ENCODE measurements around the gene TNFSF15.
"Not testable (repeated sequence)": the region's sequence is repeated elsewhere in the genome, so short reads cannot be mapped to it uniquely, and the experiment has no call there.

TNFSF15 gene

DNA sequence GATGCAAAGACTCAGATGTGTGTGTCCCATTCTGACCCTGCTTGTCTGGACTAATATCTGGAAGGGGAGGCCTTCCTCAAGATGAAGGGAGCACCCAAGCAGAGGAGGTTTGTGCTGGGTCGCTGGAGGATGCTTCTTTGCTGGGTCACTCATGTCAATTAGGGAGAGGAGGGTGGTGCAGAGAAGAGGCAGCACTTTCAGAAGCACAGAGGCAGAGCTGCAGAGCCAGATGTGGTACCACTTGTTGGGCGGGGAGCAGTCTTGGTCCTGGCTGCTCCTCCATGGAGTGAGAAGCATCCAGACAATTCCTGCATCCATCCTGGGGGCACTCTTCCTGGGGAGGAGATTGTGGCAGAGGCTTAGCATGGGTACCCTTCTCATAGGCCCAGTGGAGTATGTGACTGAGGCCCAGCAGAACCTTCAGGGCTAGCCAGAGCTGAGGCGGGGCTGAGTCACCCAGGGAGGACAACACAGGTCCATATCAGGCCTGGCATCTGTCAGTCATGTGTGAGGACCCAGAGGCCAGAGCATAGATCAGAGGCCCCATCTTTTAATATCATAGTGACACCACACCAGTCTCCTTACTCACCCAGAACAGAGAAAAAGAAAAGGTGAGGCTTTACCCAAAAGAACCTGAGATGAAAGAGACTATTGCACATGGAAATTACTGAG, 59.8 kb downstream of the TNFSF15 start:
- no peak for FAIRE-seq

GRCh38 chr9:114745108-114745848, 60.6 kb downstream of the TNFSF15 start:
- no peak for FAIRE-seq

DNA sequence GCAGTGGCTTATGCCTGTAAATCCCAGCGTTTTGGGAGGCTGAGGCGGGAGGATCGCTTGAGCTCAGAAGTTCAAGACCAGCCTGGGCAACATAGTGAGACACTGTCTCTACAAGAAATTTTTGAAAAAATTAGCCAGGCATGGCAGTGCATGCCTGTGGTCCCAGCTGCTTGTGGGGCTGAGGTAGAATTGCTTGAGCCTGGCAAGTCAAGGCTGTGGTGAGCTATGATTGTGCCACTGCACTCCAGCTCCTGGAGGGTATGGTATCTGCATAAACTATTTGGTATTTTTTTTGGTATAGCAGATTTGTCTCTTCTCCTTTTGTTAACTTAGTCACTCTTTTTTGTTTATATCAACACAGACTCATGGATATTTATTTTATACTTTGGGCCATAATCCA, 62.4 kb downstream of the TNFSF15 start:
- FAIRE-seq = no peak

- no peak for FAIRE-seq
Measured at GRCh38 chr9:114742947-114743346, 62.9 kb downstream of the TNFSF15 start.

DNA sequence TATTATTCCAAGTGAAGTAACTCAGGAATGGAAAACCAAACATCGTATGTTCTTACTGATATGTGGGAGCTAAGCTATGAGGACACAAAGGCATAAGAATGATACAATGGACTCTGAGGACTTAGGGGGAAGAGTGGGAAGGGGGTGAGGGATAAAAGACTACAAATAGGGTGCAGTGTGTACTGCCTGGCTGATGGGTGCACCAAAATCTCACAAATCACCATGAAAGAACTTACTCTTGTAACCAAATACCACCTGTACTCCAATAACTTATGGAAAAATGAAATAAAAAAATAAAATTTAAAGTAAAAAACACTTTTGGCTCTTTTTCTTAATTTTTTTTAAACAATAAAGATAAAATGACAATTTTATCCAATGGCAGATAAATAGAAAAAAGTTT, 64.3 kb downstream of the TNFSF15 start:
- not testable (repeated sequence) for FAIRE-seq

DNA sequence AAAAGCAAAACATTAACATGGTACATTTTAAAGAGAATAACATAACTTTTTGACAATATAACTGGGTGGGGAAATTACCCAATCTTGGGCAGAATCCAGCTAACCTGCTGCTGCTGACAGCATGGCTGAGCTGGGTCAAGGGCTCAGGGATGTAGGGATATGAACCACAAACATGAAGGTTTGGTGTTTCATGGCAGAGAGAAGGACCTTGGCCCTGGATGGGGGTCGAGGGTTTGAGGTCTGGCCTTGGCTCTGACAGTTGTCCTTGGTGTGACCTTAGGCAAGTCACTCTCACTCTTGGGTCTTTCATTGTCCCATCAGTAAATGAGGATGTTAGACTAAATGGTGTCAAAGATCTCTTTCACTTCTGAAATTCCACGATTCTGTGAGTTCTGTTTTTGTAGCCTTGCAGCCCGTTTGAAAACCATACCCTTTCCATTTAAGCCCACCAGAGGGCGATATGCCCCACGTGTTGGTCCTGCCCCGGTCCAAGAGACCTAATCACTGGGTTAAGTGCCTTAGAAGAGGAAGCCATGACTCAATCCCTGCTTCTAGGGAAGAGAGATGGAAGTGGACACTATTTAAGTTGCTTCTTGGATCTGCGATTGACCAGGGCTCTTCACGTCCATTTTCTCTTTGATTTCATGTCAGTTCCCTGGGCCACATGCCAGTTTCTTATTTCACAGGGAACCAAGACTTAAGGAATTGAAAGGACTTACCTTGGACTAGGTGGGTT, 67.1 kb downstream of the TNFSF15 start:
- FAIRE-seq = no peak

DNA sequence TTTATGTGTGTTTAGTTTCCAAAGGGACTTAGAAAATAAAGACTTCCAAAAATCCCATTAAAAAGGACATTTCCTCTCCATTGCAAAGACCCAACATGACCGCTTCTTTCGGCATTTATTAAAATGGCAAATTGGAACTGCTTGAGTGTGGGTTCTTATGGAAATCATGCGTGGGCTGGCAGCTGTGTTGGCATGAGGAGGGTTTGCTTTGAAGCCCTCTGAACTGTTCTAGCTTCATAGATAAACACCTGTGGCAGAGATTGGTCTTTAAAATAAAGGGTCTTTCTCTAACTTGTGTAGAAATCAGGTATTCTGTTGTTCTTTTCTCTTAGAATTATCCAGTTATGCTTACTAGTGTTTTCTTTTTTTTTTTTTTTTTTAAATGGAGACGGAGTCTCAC, 68.0 kb downstream of the TNFSF15 start:
- FAIRE-seq = no peak

DNA sequence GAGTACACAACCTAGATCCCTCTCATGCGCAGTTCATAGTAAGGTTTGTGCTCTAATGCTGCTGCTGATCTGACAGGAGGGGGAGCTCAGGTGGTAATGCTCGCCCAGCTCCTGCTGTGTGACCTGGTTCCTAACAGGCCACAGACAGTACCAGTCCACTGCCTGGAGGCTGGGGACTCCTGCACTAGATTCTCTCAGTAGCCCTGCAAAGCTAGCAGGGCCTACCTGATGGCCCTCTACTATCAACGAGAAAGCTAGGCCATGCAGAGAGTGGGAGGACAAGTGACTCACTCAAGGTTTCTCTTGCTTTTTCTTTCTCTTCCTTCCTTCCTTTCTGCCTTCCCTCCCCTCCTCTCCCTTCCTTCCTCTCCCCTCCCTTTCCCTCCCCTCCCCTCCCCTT, 68.7 kb downstream of the TNFSF15 start:
- no peak for FAIRE-seq

GRCh38 chr9:114735704-114736103, 70.1 kb downstream of the TNFSF15 start:
- no peak for FAIRE-seq

- FAIRE-seq = not testable (repeated sequence)
Measured at GRCh38 chr9:114735139-114735538, 70.7 kb downstream of the TNFSF15 start.
